HepG2 (cell line): ENCODE results near the gene RARA. TPM values are rescaled to one million over a fixed set of nuclear protein-coding genes. Genes with fewer than 3 reads are reported as not detected.

ENCODE experiments used
- ARID5B ChIP-seq: IDR thresholded peaks from 2 replicates; pipeline ENCODE4 v1.4.0; 2020; ENCODE audit warnings: mild to moderate bottlenecking, missing genetic modification reagents
- BORCS8-MEF2B ChIP-seq: sonication (generic); formaldehyde crosslinking; IDR thresholded peaks from 2 replicates; pipeline ENCODE4 v1.8.0; 2022; ENCODE audit warnings: mild to moderate bottlenecking, missing genetic modification reagents
- CREB3 ChIP-seq: sonication (generic); formaldehyde crosslinking; IDR thresholded peaks from 2 replicates; pipeline ENCODE4 v1.5.0; 2020; ENCODE audit warnings: missing genetic modification reagents
- FOXM1 ChIP-seq: sonication (generic); formaldehyde crosslinking; IDR thresholded peaks from 2 replicates; pipeline ENCODE4 v1.5.0; 2020; ENCODE audit warnings: missing genetic modification reagents
- IRF2 ChIP-seq: IDR thresholded peaks from 2 replicates; pipeline ENCODE4 v1.6.1; 2018; ENCODE audit warnings: missing genetic modification reagents, missing compliant biosample characterization
- LCORL ChIP-seq, 2 experiments: fragments of 450-650 bp in 1 of 2; sonication (generic) in 1 of 2; formaldehyde crosslinking in 1 of 2; IDR thresholded peaks; 2 replicates each; pipeline versions ENCODE4 v1.5.0 to v1.6.1; 2017 to 2020; ENCODE audit warnings: antibody characterized with exemption in 1 of 2, missing genetic modification reagents in 1 of 2
- MAFK ChIP-seq, 2 experiments: IDR thresholded peaks in 1 of 2; conservative IDR thresholded peaks in 1 of 2; 2 replicates each; pipeline ENCODE4 v1.6.1; 2011; ENCODE audit warnings: improper control_type of control experiment in 2 of 2, low read length in 2 of 2
- MBD4 ChIP-seq: IDR thresholded peaks from 2 replicates; pipeline ENCODE4 v1.6.1; 2012; ENCODE audit warnings: low read length, inconsistent platforms, borderline replicate concordance
- MZF1 ChIP-seq: sonication (generic); formaldehyde crosslinking; IDR thresholded peaks from 2 replicates; pipeline ENCODE4 v1.8.1; 2023; ENCODE audit warnings: mild to moderate bottlenecking, missing genetic modification reagents, borderline replicate concordance
- NONO ChIP-seq, 2 experiments: fragments of 450-650 bp in 1 of 2; sonication (generic) in 1 of 2; formaldehyde crosslinking in 1 of 2; IDR thresholded peaks in 1 of 2; conservative IDR thresholded peaks in 1 of 2; 2 replicates each; pipeline versions ENCODE4 v1.6.1 to v1.8.0; 2017 to 2022; ENCODE audit warnings: mild to moderate bottlenecking in 1 of 2, missing genetic modification reagents in 1 of 2, moderate library complexity in 1 of 2
- NR2F6 ChIP-seq, 2 experiments: IDR thresholded peaks; 2 replicates each; pipeline ENCODE4 v1.6.1; 2016; ENCODE audit warnings: antibody characterized with exemption in 1 of 2, mild to moderate bottlenecking in 1 of 2
- SCMH1 ChIP-seq: sonication (generic); formaldehyde crosslinking; IDR thresholded peaks from 2 replicates; pipeline ENCODE4 v1.9.0; 2021; ENCODE audit warnings: missing genetic modification reagents, mild to moderate bottlenecking, borderline replicate concordance
- SKIL ChIP-seq: sonication (generic); formaldehyde crosslinking; IDR thresholded peaks from 2 replicates; pipeline ENCODE4 v1.8.0; 2022; ENCODE audit warnings: missing genetic modification reagents, mild to moderate bottlenecking, moderate library complexity, borderline replicate concordance
- SOX5 ChIP-seq: IDR thresholded peaks from 2 replicates; pipeline ENCODE4 v1.6.1; 2016; ENCODE audit warnings: borderline replicate concordance
- TBX2 ChIP-seq: sonication (generic); formaldehyde crosslinking; IDR thresholded peaks from 2 replicates; pipeline ENCODE4 v1.5.0; 2020; ENCODE audit warnings: missing genetic modification reagents, mild to moderate bottlenecking, borderline replicate concordance
- TBX3 ChIP-seq: fragments of 450-650 bp; IDR thresholded peaks from 2 replicates; pipeline ENCODE4 v1.6.1; 2017; ENCODE audit warnings: antibody characterized with exemption, mild to moderate bottlenecking, inconsistent platforms, borderline replicate concordance
- WIZ ChIP-seq: sonication (generic); formaldehyde crosslinking; IDR thresholded peaks from 2 replicates; pipeline ENCODE4 v1.5.1; 2020; ENCODE audit warnings: mild to moderate bottlenecking, missing genetic modification reagents
- ZBTB20 ChIP-seq: sonication (generic); formaldehyde crosslinking; IDR thresholded peaks from 2 replicates; pipeline ENCODE4 v1.8.1; 2023; ENCODE audit warnings: missing genetic modification reagents, low read depth, mild to moderate bottlenecking, borderline replicate concordance
- ZFAT ChIP-seq: sonication (generic); formaldehyde crosslinking; conservative IDR thresholded peaks from 2 replicates; pipeline ENCODE4 v1.8.1; 2023; ENCODE audit warnings: missing genetic modification reagents, inconsistent platforms
- ZFP36L1 ChIP-seq: sonication (generic); formaldehyde crosslinking; IDR thresholded peaks from 2 replicates; pipeline ENCODE4 v1.8.0; 2022; ENCODE audit warnings: mild to moderate bottlenecking, missing genetic modification reagents, moderate library complexity
- ZNF484 ChIP-seq: sonication (generic); formaldehyde crosslinking; IDR thresholded peaks from 2 replicates; pipeline ENCODE4 v1.5.1; 2020; ENCODE audit warnings: mild to moderate bottlenecking, low read depth, missing genetic modification reagents, borderline replicate concordance
- polyA plus RNA-seq, 8 experiments: library from polyadenylated mRNA; depleted of rRNA in 3 of 8; stranded (reverse) in 7 of 8; unstranded in 1 of 8; fragments of >200 nt; fragmentation: Illumina TruSeq in 4 of 8; extraction: Trizol in 4 of 8; gene quantifications; 2 replicates each; pipeline versions ENCODE4 v1.2.1 to v1.2.3, GENCODE V29; 2011 to 2016; ENCODE audit warnings: low read depth in 4 of 8, missing spikeins in 1 of 8, mixed read lengths in 1 of 8; ENCODE audit not compliant: insufficient read depth in 1 of 8
- total RNA-seq, 5 experiments: library from RNA; depleted of rRNA; stranded (reverse); fragments of >200 nt; fragmentation: Illumina TruSeq; extraction: Trizol; gene quantifications; 2 replicates each; pipeline ENCODE4 v1.2.3, GENCODE V29; 2016; ENCODE audit warnings: low read depth in 1 of 5

RARA gene
- total and polyA plus RNA-seq, 2 of the 13 experiments (the other 11 are each of a cell fraction or from before 2014, with no cell fraction given) = 6.4 to 8.6 TPM

GRCh38 chr17:40287494-40288369 lies 21.2 kb upstream of the RARA start, which contains the start of gene CDC6 (continued):
- TF ChIP-seq ARID5B (no peak; the same call in 1 of the 2 replicates), WIZ (CRISPR knock-in tag) (no peak), LCORL (IDR thresholded peaks at IDR 0.05) (no peak), LCORL (CRISPR knock-in tag; IDR thresholded peaks at IDR 0.05) (peak; percentile 16; the same call in 1 of the 2 replicates), FOXM1 (CRISPR knock-in tag) (0 out of 2 replicates have a peak, but pooled peaks have one; percentile 27), MAFK (conservative IDR thresholded peaks at IDR 0.05 in 1 of 2, IDR thresholded peaks at IDR 0.05 in 1 of 2; ENCODE audit: low read length in 2 of 2) (no peak), TBX2 (peak; percentile 55; the same call in 1 of the 2 replicates), ZFP36L1 (peak; percentile 86), BORCS8-MEF2B (CRISPR knock-in tag) (peak; percentile 98), SKIL (CRISPR knock-in tag) (no peak; the same call in 1 of the 2 replicates), MBD4 (no peak), ZNF484 (no peak), IRF2 (CRISPR knock-in tag) (peak; percentile 95), ZBTB20 (CRISPR knock-in tag) (no peak), SOX5 (CRISPR knock-in tag) (peak; percentile 46; the same call in 1 of the 2 replicates), NONO (IDR thresholded peaks at IDR 0.05) (no peak), NONO (CRISPR knock-in tag; conservative IDR thresholded peaks at IDR 0.05) (peak; percentile 71), TBX3 (no peak; the same call in 1 of the 2 replicates), ZFAT (0 out of 2 replicates have a peak, but pooled peaks have one; percentile 33), MZF1 (CRISPR knock-in tag) (no peak), CREB3 (CRISPR knock-in tag) (no peak), SCMH1 (CRISPR knock-in tag) (no peak), NR2F6 (IDR thresholded peaks at IDR 0.05) (0 out of 2 replicates have a peak, but pooled peaks have one; percentile 6), NR2F6 (CRISPR knock-in tag; IDR thresholded peaks at IDR 0.05) (no peak)
